GM10847 (cell line): ENCODE measurements around the gene LRFN5.

Experiments used
- POLR2A ChIP-seq: IDR thresholded peaks from 2 replicates; pipeline ENCODE4 v1.6.1; 2011; ENCODE audit not compliant: insufficient read length; ENCODE audit errors: extremely low read depth

Gene LRFN5

DNA sequence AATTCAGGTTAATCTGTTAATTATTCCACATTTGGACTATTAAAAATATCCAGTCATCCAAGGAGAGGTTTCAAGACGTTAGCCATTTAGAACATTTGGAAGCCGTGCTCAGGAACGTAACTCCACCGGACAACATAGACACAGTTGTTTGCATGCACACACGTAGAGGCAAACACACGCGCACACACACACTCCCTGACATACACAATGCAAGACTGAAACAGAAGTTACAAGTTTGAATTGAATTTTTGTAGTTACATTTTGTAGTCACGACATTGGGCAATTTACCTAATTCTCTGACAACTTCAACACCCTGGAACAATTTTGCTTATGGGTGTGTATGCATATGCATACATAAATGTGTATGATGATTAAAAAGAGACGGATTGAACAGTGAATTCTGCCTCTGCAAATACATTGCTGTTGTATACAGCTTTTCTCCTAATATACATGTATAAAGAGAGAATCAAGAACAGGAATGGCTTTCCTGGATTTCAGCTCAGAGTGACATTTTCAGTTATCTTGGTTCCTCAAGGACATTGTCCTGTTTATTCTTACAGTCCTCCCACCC is 298.8 kb downstream of the LRFN5 start:
- no peak for TF ChIP-seq POLR2A

DNA sequence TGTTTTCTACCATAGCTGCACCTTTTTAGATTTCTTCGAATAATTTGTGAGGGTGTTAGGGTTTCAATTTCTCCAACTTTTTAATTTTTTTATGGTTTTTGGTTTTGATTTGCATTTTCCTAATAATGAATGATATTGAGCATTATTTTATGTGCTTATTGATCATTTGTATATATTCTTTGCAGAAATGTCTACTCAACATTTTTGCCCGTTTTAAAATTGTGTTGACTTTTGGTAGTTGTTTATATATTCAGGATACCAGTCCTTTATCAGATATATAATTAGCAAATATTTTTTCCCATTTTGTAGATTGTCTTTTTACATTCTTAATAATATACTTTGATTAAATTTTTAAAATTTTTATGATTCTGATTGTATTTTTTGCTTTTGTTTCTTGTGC is 306.7 kb downstream of the LRFN5 start:
- no peak for TF ChIP-seq POLR2A

DNA sequence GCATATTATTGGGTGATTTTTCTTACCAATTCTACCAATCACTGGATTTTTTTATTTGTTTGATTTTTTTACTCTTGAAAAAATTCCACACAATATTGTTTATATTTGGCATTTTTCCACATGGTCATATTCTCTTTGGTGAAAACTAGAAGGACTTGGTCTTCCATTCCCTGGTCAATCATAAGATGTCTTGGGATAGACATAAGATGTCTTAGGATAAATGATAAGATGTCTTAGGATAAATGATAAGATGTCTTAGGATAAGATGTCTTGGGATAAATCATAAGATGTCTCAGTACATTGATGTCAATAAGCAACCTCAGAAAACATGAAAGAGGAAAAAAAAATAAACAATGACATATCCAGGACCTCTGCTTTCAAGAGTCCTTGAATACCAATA is 309.1 kb downstream of the LRFN5 start:
- no peak for TF ChIP-seq POLR2A

DNA sequence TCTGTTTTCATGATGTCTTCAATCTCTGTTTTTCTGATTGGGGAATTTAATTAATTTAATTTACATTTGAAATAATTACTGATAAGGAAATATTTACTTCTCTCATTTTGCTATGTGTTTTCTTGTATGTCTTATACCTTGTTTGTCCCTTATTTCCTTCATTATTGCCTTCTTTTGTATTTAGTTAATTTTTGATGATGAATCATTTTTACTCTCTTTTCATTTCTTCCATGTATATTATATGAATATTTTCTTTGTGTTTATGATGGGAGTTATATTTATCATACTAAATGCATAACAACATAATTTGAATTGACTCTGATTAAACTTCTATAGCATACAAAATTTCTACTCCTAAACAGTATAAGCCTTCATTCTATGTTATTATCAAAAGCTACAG is 309.6 kb downstream of the LRFN5 start:
- no peak for TF ChIP-seq POLR2A

DNA sequence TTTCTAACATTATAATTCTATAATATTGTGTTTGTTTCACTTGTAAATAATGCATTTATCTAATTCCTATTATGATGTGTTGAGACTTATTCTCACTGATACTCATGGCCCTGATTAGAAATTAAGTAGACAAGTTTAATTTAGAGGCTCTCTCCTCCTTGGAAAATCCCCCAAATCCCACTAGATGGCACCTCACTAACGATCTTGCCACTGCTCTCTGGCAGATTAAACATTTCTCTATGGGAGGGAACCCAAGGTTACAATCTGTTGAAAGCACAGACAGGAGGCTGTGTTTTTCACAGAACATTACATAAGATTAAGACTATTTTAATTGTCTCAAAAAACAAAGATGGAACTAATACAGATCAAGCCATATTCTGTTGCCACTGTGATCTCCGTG is 318.7 kb downstream of the LRFN5 start:
- TF ChIP-seq POLR2A: no peak

DNA sequence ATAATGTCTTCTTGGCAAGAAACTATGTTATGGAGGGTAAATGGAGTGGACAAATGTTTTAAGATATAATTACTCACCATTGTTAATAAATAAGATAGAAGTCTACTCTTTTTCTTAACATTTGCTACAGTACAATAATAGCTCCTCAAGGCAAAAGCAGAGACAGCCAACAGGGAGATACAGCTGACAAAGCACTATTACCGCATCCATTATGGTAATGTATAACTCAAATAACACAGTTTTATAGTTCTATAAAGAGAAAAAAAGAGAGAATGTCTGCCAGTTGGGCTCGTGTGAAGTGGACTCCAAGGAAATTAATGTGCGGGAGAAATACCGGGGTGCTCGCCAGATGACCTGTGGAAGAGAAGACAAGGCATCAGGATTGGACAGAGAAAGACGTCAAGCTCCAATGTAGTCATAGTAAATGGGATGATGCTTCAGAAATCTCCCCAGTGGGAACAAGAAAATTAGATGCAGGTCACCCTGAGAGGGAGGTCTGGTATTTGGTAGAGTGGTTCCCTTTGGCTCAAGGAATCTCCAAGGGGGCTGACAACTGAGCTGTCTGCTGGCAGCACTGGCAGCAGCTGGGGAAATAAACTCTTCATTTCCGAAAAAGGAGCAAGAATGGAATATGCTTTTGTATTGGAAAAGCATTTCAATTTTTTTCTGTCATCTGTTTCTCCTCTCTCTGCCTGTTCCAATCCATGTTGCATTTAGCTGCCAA is 343.9 kb downstream of the LRFN5 start:
- no peak for TF ChIP-seq POLR2A
